Stimulated activated naive CD8-positive, alpha-beta T cell treated with anti-CD3 and anti-CD28 coated beads, Interleukin-15, Interleukin-2, amounts not matched to agents 100 ng/mL and 50 ng/mL, for 24 hours (primary cell): ENCODE data around the gene NOTCH3.

Source experiments
- H3K27ac Mint-ChIP-seq: one replicate; pipeline ENCODE4 v1.8.0; 2021; ENCODE audit warnings: mild to moderate bottlenecking, mixed read lengths
- H3K27me3 Mint-ChIP-seq: one replicate; pipeline ENCODE4 v1.8.0; 2021; ENCODE audit warnings: mixed read lengths
- H3K36me3 Mint-ChIP-seq: one replicate; pipeline ENCODE4 v1.8.0; 2021; ENCODE audit warnings: low read depth, mixed read lengths
- H3K4me1 Mint-ChIP-seq: one replicate; pipeline ENCODE4 v1.8.0; 2021; ENCODE audit warnings: low read depth, mixed read lengths
- H3K4me3 Mint-ChIP-seq: one replicate; pipeline ENCODE4 v1.8.0; 2021; ENCODE audit warnings: mild to moderate bottlenecking, mixed read lengths
- H3K9me3 Mint-ChIP-seq: one replicate; pipeline ENCODE4 v1.8.0; 2021; ENCODE audit warnings: mixed read lengths

The NOTCH3 gene

GRCh38 chr19:15194938-15195337 lies 5.9 kb downstream of the NOTCH3 start:
- H3K27me3 Mint-ChIP-seq = peaks cover 49% of the 10 kb centered on the region
- peak overlapping the region; percentile 50 for H3K4me3 Mint-ChIP-seq
- H3K27ac Mint-ChIP-seq = no peak overlapping the region
- no peaks in the 10 kb centered on the region for H3K36me3 Mint-ChIP-seq
- H3K9me3 Mint-ChIP-seq = no peaks in the 10 kb centered on the region
- peaks cover 22% of the 10 kb centered on the region for H3K4me1 Mint-ChIP-seq

GRCh38 chr19:15191982-15192381 lies 8.8 kb downstream of the NOTCH3 start:
- H3K36me3 Mint-ChIP-seq = no peaks in the 10 kb centered on the region
- peaks cover 31% of the 10 kb centered on the region for H3K27me3 Mint-ChIP-seq
- no peak overlapping the region for H3K4me3 Mint-ChIP-seq

GRCh38 chr19:15191514-15191913 lies 9.3 kb downstream of the NOTCH3 start:
- no peaks in the 10 kb centered on the region for H3K36me3 Mint-ChIP-seq
- H3K4me3 Mint-ChIP-seq = no peak overlapping the region
- H3K4me1 Mint-ChIP-seq = peaks cover 11% of the 10 kb centered on the region
- peaks cover 26% of the 10 kb centered on the region for H3K27me3 Mint-ChIP-seq
- no peaks in the 10 kb centered on the region for H3K9me3 Mint-ChIP-seq
- no peak overlapping the region for H3K27ac Mint-ChIP-seq

More at GRCh38 chr19:15191982-15192381, 8.8 kb downstream of the NOTCH3 start:
- Mint-ChIP-seq H3K9me3 (no peaks in the 10 kb centered on the region), H3K4me1 (peaks cover 14% of the 10 kb centered on the region), H3K27ac (no peak overlapping the region)

GRCh38 chr19:15188851-15189250 lies 11.9 kb downstream of the NOTCH3 start:
- Mint-ChIP-seq H3K27me3 (peaks cover 10% of the 10 kb centered on the region), H3K4me1 (no peaks in the 10 kb centered on the region), H3K27ac (no peak overlapping the region), H3K9me3 (no peaks in the 10 kb centered on the region), H3K36me3 (no peaks in the 10 kb centered on the region), H3K4me3 (no peak overlapping the region)

GRCh38 chr19:15187026-15188007 lies 13.5 kb downstream of the NOTCH3 start:
- H3K27ac Mint-ChIP-seq = no peak overlapping the region
- no peaks in the 10 kb centered on the region for H3K36me3 Mint-ChIP-seq
- no peaks in the 10 kb centered on the region for H3K4me1 Mint-ChIP-seq
- H3K4me3 Mint-ChIP-seq = no peak overlapping the region
- no peaks in the 10 kb centered on the region for H3K27me3 Mint-ChIP-seq
- H3K9me3 Mint-ChIP-seq = no peaks in the 10 kb centered on the region

GRCh38 chr19:15185188-15185587 lies 15.6 kb downstream of the NOTCH3 start:
- H3K9me3 Mint-ChIP-seq = no peaks in the 10 kb centered on the region
- no peak overlapping the region for H3K27ac Mint-ChIP-seq
- H3K4me3 Mint-ChIP-seq = no peak overlapping the region
- H3K4me1 Mint-ChIP-seq = no peaks in the 10 kb centered on the region
- no peaks in the 10 kb centered on the region for H3K36me3 Mint-ChIP-seq
- H3K27me3 Mint-ChIP-seq = no peaks in the 10 kb centered on the region

- no peaks in the 10 kb centered on the region for H3K27me3 Mint-ChIP-seq
- no peaks in the 10 kb centered on the region for H3K36me3 Mint-ChIP-seq
- no peaks in the 10 kb centered on the region for H3K9me3 Mint-ChIP-seq
- no peak overlapping the region for H3K4me3 Mint-ChIP-seq
- no peaks in the 10 kb centered on the region for H3K4me1 Mint-ChIP-seq
- no peak overlapping the region for H3K27ac Mint-ChIP-seq
Measured at GRCh38 chr19:15184776-15185175, 16.0 kb downstream of the NOTCH3 start.

GRCh38 chr19:15181394-15181793 lies 19.4 kb downstream of the NOTCH3 start:
- peaks cover 5% of the 10 kb centered on the region for H3K27me3 Mint-ChIP-seq
- H3K9me3 Mint-ChIP-seq = no peaks in the 10 kb centered on the region
- H3K4me1 Mint-ChIP-seq = peaks cover 4% of the 10 kb centered on the region
- no peaks in the 10 kb centered on the region for H3K36me3 Mint-ChIP-seq
- H3K27ac Mint-ChIP-seq = no peak overlapping the region
- no peak overlapping the region for H3K4me3 Mint-ChIP-seq

- H3K4me1 Mint-ChIP-seq = peaks cover 4% of the 10 kb centered on the region
- no peak overlapping the region for H3K4me3 Mint-ChIP-seq
- peaks cover 8% of the 10 kb centered on the region for H3K27me3 Mint-ChIP-seq
- H3K9me3 Mint-ChIP-seq = no peaks in the 10 kb centered on the region
- no peaks in the 10 kb centered on the region for H3K36me3 Mint-ChIP-seq
- H3K27ac Mint-ChIP-seq = no peak overlapping the region
Measured at GRCh38 chr19:15180451-15181390, 20.1 kb downstream of the NOTCH3 start.

GRCh38 chr19:15178629-15179308 lies 22.0 kb downstream of the NOTCH3 start:
- Mint-ChIP-seq H3K27ac (no peak overlapping the region), H3K27me3 (peaks cover 11% of the 10 kb centered on the region), H3K4me1 (peaks cover 4% of the 10 kb centered on the region), H3K4me3 (no peak overlapping the region), H3K36me3 (no peaks in the 10 kb centered on the region), H3K9me3 (no peaks in the 10 kb centered on the region)

- peaks cover 4% of the 10 kb centered on the region for H3K4me1 Mint-ChIP-seq
- H3K9me3 Mint-ChIP-seq = no peaks in the 10 kb centered on the region
- H3K4me3 Mint-ChIP-seq = peak overlapping the region; percentile 38
- peaks cover 11% of the 10 kb centered on the region for H3K27me3 Mint-ChIP-seq
- H3K27ac Mint-ChIP-seq = no peak overlapping the region
- H3K36me3 Mint-ChIP-seq = no peaks in the 10 kb centered on the region
Measured at GRCh38 chr19:15177269-15178116, 23.3 kb downstream of the NOTCH3 start.

- Mint-ChIP-seq H3K36me3 (no peaks in the 10 kb centered on the region), H3K27ac (no peak overlapping the region), H3K9me3 (no peaks in the 10 kb centered on the region), H3K4me1 (peaks cover 4% of the 10 kb centered on the region), H3K4me3 (no peak overlapping the region), H3K27me3 (peaks cover 11% of the 10 kb centered on the region)
Measured at GRCh38 chr19:15175609-15176008, 25.2 kb downstream of the NOTCH3 start.

GRCh38 chr19:15173746-15174404 lies 26.9 kb downstream of the NOTCH3 start:
- Mint-ChIP-seq H3K4me1 (peaks cover 4% of the 10 kb centered on the region), H3K36me3 (no peaks in the 10 kb centered on the region), H3K4me3 (no peak overlapping the region), H3K27ac (no peak overlapping the region), H3K27me3 (peaks cover 11% of the 10 kb centered on the region), H3K9me3 (no peaks in the 10 kb centered on the region)
